Measurements from ENCODE around the gene PHLDA3.

Gene PHLDA3

DNA sequence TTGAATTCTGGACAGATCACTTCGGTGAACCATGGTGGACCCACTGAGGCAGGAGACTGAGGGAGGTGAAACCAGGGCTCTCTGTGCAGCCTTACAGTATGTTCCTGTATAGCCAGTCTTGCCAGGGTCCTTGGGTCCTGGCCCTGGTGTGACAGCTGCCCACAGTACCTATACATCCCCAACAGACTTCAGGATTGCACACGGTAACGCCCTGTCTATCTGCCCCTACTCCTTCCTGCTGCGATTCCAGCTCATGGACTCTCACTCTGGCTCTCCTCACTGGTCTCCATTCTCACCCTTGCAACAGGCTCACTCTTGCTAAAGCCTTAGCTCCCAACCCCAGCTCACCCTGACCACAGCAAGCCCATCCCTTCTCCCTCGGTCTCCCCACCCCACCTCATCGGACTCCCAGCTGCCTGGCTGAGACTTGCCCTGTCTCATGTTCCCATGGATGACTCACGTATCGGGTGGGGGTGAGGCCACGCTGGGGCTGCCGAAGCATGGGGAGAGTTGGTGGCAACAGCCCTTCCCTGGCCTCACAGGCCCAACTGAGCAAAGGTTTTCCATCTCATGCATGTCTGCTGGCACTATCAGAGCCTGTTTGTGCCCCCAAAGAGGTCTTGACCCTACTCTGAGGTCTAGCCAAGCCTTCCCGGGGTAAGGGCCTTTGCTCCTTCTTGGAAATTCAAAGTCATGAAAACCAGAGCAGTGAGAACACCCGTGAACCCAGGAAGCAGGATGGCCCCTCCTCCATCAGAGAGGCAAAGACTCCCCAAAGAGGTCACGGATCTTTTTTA, 7.1 kb downstream of the PHLDA3 start (continued):
- TF ChIP-seq, protein P1, sequence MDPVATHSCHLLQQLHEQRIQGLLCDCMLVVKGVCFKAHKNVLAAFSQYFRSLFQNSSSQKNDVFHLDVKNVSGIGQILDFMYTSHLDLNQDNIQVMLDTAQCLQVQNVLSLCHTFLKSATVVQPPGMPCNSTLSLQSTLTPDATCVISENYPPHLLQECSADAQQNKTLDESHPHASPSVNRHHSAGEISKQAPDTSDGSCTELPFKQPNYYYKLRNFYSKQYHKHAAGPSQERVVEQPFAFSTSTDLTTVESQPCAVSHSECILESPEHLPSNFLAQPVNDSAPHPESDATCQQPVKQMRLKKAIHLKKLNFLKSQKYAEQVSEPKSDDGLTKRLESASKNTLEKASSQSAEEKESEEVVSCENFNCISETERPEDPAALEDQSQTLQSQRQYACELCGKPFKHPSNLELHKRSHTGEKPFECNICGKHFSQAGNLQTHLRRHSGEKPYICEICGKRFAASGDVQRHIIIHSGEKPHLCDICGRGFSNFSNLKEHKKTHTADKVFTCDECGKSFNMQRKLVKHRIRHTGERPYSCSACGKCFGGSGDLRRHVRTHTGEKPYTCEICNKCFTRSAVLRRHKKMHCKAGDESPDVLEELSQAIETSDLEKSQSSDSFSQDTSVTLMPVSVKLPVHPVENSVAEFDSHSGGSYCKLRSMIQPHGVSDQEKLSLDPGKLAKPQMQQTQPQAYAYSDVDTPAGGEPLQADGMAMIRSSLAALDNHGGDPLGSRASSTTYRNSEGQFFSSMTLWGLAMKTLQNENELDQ (tag by site-specific recombination; IDR thresholded peaks at IDR 0.05; ENCODE audit: low read depth): no peak
- TF ChIP-seq ZNF138 (tag by site-specific recombination; IDR thresholded peaks at IDR 0.05; ENCODE audit: borderline replicate concordance): no peak
- TF ChIP-seq, protein P2, sequence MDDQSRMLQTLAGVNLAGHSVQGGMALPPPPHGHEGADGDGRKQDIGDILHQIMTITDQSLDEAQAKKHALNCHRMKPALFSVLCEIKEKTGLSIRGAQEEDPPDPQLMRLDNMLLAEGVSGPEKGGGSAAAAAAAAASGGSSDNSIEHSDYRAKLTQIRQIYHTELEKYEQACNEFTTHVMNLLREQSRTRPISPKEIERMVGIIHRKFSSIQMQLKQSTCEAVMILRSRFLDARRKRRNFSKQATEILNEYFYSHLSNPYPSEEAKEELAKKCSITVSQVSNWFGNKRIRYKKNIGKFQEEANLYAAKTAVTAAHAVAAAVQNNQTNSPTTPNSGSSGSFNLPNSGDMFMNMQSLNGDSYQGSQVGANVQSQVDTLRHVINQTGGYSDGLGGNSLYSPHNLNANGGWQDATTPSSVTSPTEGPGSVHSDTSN (CRISPR knock-in tag; IDR thresholded peaks at IDR 0.05): no peak
- TF ChIP-seq ZNF169 (tag by site-specific recombination; IDR thresholded peaks at IDR 0.05): no peak
- TF ChIP-seq ZSCAN30 (tag by site-specific recombination; IDR thresholded peaks at IDR 0.05): no peak
- TF ChIP-seq, protein P3, sequence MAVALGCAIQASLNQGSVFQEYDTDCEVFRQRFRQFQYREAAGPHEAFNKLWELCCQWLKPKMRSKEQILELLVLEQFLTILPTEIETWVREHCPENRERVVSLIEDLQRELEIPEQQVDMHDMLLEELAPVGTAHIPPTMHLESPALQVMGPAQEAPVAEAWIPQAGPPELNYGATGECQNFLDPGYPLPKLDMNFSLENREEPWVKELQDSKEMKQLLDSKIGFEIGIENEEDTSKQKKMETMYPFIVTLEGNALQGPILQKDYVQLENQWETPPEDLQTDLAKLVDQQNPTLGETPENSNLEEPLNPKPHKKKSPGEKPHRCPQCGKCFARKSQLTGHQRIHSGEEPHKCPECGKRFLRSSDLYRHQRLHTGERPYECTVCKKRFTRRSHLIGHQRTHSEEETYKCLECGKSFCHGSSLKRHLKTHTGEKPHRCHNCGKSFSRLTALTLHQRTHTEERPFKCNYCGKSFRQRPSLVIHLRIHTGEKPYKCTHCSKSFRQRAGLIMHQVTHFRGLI (tag by site-specific recombination; IDR thresholded peaks at IDR 0.05): peak; percentile 45; the same call in 1 of the 2 replicates
- TF ChIP-seq, protein P4, sequence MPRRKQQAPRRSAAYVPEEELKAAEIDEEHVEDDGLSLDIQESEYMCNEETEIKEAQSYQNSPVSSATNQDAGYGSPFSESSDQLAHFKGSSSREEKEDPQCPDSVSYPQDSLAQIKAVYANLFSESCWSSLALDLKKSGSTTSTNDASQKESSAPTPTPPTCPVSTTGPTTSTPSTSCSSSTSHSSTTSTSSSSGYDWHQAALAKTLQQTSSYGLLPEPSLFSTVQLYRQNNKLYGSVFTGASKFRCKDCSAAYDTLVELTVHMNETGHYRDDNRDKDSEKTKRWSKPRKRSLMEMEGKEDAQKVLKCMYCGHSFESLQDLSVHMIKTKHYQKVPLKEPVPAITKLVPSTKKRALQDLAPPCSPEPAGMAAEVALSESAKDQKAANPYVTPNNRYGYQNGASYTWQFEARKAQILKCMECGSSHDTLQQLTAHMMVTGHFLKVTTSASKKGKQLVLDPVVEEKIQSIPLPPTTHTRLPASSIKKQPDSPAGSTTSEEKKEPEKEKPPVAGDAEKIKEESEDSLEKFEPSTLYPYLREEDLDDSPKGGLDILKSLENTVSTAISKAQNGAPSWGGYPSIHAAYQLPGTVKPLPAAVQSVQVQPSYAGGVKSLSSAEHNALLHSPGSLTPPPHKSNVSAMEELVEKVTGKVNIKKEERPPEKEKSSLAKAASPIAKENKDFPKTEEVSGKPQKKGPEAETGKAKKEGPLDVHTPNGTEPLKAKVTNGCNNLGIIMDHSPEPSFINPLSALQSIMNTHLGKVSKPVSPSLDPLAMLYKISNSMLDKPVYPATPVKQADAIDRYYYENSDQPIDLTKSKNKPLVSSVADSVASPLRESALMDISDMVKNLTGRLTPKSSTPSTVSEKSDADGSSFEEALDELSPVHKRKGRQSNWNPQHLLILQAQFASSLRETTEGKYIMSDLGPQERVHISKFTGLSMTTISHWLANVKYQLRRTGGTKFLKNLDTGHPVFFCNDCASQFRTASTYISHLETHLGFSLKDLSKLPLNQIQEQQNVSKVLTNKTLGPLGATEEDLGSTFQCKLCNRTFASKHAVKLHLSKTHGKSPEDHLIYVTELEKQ (tag by site-specific recombination; IDR thresholded peaks at IDR 0.05; ENCODE audit: borderline replicate concordance): no peak
- TF ChIP-seq MYNN (tag by site-specific recombination; IDR thresholded peaks at IDR 0.05; ENCODE audit: borderline replicate concordance): no peak
- no peak for TF ChIP-seq GLI4 (tag by site-specific recombination; IDR thresholded peaks at IDR 0.05)
- TF ChIP-seq ZNF629 (tag by site-specific recombination; IDR thresholded peaks at IDR 0.05): peak; percentile 59
- no peak for TF ChIP-seq ZNF16 (tag by site-specific recombination; IDR thresholded peaks at IDR 0.05; ENCODE audit: low read depth)
- peak; percentile 83 for TF ChIP-seq ZIC2 (tag by site-specific recombination; IDR thresholded peaks at IDR 0.05)
- TF ChIP-seq, protein P5, sequence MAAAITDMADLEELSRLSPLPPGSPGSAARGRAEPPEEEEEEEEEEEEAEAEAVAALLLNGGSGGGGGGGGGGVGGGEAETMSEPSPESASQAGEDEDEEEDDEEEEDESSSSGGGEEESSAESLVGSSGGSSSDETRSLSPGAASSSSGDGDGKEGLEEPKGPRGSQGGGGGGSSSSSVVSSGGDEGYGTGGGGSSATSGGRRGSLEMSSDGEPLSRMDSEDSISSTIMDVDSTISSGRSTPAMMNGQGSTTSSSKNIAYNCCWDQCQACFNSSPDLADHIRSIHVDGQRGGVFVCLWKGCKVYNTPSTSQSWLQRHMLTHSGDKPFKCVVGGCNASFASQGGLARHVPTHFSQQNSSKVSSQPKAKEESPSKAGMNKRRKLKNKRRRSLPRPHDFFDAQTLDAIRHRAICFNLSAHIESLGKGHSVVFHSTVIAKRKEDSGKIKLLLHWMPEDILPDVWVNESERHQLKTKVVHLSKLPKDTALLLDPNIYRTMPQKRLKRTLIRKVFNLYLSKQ (tag by site-specific recombination; IDR thresholded peaks at IDR 0.05; ENCODE audit: borderline replicate concordance): no peak
- 0 out of 2 replicates have a peak, but pooled peaks have one; percentile 19 for TF ChIP-seq ZNF335 (tag by site-specific recombination; conservative IDR thresholded peaks at IDR 0.05)
- no peak for TF ChIP-seq SETDB1 (IDR thresholded peaks at IDR 0.05; ENCODE audit: insufficient read length, low read length)
- no peak for TF ChIP-seq ZNF555 (tag by site-specific recombination; conservative IDR thresholded peaks at IDR 0.05)
- TF ChIP-seq, protein P6, sequence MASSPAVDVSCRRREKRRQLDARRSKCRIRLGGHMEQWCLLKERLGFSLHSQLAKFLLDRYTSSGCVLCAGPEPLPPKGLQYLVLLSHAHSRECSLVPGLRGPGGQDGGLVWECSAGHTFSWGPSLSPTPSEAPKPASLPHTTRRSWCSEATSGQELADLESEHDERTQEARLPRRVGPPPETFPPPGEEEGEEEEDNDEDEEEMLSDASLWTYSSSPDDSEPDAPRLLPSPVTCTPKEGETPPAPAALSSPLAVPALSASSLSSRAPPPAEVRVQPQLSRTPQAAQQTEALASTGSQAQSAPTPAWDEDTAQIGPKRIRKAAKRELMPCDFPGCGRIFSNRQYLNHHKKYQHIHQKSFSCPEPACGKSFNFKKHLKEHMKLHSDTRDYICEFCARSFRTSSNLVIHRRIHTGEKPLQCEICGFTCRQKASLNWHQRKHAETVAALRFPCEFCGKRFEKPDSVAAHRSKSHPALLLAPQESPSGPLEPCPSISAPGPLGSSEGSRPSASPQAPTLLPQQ (tag by site-specific recombination; IDR thresholded peaks at IDR 0.05): peak; percentile 54; the same call in 1 of the 2 replicates
- TF ChIP-seq, protein P7, sequence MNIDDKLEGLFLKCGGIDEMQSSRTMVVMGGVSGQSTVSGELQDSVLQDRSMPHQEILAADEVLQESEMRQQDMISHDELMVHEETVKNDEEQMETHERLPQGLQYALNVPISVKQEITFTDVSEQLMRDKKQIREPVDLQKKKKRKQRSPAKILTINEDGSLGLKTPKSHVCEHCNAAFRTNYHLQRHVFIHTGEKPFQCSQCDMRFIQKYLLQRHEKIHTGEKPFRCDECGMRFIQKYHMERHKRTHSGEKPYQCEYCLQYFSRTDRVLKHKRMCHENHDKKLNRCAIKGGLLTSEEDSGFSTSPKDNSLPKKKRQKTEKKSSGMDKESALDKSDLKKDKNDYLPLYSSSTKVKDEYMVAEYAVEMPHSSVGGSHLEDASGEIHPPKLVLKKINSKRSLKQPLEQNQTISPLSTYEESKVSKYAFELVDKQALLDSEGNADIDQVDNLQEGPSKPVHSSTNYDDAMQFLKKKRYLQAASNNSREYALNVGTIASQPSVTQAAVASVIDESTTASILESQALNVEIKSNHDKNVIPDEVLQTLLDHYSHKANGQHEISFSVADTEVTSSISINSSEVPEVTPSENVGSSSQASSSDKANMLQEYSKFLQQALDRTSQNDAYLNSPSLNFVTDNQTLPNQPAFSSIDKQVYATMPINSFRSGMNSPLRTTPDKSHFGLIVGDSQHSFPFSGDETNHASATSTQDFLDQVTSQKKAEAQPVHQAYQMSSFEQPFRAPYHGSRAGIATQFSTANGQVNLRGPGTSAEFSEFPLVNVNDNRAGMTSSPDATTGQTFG (tag by site-specific recombination; IDR thresholded peaks at IDR 0.05; ENCODE audit: borderline replicate concordance): no peak
- peak; percentile 85 for TF ChIP-seq ZBTB17 (tag by site-specific recombination; IDR thresholded peaks at IDR 0.05)
- TF ChIP-seq SCRT1 (tag by site-specific recombination; IDR thresholded peaks at IDR 0.05; ENCODE audit: borderline replicate concordance): no peak
- TF ChIP-seq, protein P8, sequence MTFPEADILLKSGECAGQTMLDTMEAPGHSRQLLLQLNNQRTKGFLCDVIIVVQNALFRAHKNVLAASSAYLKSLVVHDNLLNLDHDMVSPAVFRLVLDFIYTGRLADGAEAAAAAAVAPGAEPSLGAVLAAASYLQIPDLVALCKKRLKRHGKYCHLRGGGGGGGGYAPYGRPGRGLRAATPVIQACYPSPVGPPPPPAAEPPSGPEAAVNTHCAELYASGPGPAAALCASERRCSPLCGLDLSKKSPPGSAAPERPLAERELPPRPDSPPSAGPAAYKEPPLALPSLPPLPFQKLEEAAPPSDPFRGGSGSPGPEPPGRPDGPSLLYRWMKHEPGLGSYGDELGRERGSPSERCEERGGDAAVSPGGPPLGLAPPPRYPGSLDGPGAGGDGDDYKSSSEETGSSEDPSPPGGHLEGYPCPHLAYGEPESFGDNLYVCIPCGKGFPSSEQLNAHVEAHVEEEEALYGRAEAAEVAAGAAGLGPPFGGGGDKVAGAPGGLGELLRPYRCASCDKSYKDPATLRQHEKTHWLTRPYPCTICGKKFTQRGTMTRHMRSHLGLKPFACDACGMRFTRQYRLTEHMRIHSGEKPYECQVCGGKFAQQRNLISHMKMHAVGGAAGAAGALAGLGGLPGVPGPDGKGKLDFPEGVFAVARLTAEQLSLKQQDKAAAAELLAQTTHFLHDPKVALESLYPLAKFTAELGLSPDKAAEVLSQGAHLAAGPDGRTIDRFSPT (tag by site-specific recombination; IDR thresholded peaks at IDR 0.05): peak; percentile 47; the same call in 1 of the 2 replicates
